HEK293 (cell line): ENCODE measurements around the gene IGSF21.

Source experiments
- CTCF ChIP-seq: fragments of 450-650 bp; formaldehyde crosslinking; IDR thresholded peaks from 2 replicates; pipeline ENCODE4 v1.5.1; 2016; ENCODE audit warnings: missing biosample characterization, missing genetic modification characterization
- GLIS2 ChIP-seq: fragments of 450-650 bp; formaldehyde crosslinking; IDR thresholded peaks from 2 replicates; pipeline ENCODE4 v1.5.1; 2016; ENCODE audit warnings: missing biosample characterization, missing genetic modification characterization
- KLF10 ChIP-seq: fragments of 450-650 bp; IDR thresholded peaks from 2 replicates; pipeline ENCODE4 v1.5.1; 2018; ENCODE audit warnings: missing biosample characterization, mild to moderate bottlenecking, missing genetic modification characterization
- TRIM28 ChIP-seq: IDR thresholded peaks from 2 replicates; pipeline ENCODE4 v1.6.1; 2011; ENCODE audit warnings: low read length, control low read depth, borderline replicate concordance
- YY1 ChIP-seq: fragments of 450-650 bp; formaldehyde crosslinking; IDR thresholded peaks from 2 replicates; pipeline ENCODE4 v1.5.1; 2018; ENCODE audit warnings: missing biosample characterization, missing genetic modification characterization
- ZBTB44 ChIP-seq: fragments of 450-650 bp; IDR thresholded peaks from 2 replicates; pipeline ENCODE4 v1.5.1; 2018; ENCODE audit warnings: missing biosample characterization, mild to moderate bottlenecking, missing genetic modification characterization
- ZNF121 ChIP-seq: fragments of 450-650 bp; formaldehyde crosslinking; IDR thresholded peaks from 2 replicates; pipeline ENCODE4 v1.5.1; 2016; ENCODE audit warnings: missing biosample characterization, missing genetic modification characterization
- ZNF24 ChIP-seq: fragments of 450-650 bp; formaldehyde crosslinking; IDR thresholded peaks from 2 replicates; pipeline ENCODE4 v1.5.1; 2016; ENCODE audit warnings: missing biosample characterization, missing genetic modification characterization
- ZNF274 ChIP-seq, 2 experiments: fragments of 200-500 bp in 1 of 2; fragments of 450-650 bp in 1 of 2; sonication (Bioruptor generic) in 1 of 2; formaldehyde crosslinking in 1 of 2; IDR thresholded peaks; 2 replicates each; pipeline versions ENCODE4 v1.5.1 to v1.6.1; 2014 to 2016; ENCODE audit warnings: borderline replicate concordance in 1 of 2, inconsistent platforms in 1 of 2, low read length in 1 of 2, missing biosample characterization in 1 of 2, missing genetic modification characterization in 1 of 2
- ZNF394 ChIP-seq: fragments of 450-650 bp; formaldehyde crosslinking; IDR thresholded peaks from 2 replicates; pipeline ENCODE4 v1.5.1; 2016; ENCODE audit warnings: missing biosample characterization, missing genetic modification characterization, mild to moderate bottlenecking, moderate library complexity, borderline replicate concordance
- ZNF629 ChIP-seq: fragments of 450-650 bp; formaldehyde crosslinking; IDR thresholded peaks from 2 replicates; pipeline ENCODE4 v1.5.1; 2017; ENCODE audit warnings: missing biosample characterization, missing genetic modification characterization
- ZXDB ChIP-seq: fragments of 450-650 bp; formaldehyde crosslinking; IDR thresholded peaks from 2 replicates; pipeline ENCODE4 v1.5.1; 2016; ENCODE audit warnings: missing biosample characterization, missing genetic modification characterization

DNA sequence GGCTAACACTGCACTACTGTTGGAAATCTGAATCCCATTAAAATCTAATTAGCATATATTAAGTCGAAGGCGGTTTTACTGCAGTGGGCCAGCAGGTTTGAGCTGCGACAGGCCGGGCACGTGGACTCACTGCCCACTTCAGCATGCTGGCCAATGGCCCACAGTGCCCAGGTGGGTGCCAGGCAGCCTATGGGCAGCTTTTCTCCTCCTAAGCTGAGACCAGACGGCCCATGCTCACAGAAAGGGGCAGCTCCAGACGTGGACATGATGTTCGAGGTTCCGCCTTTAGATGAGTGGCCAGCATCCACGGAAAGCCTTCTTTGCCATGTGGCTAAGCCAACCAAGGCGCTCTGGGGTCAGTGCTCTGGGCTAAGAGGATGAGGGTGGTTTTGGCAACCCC lies 283.4 kb downstream of the IGSF21 start:
- TF ChIP-seq ZNF629 (tag by site-specific recombination) (no peak), ZNF24 (tag by site-specific recombination) (no peak), ZNF274 (IDR thresholded peaks at IDR 0.05; ENCODE audit: low read length) (no peak), ZNF274 (tag by site-specific recombination; IDR thresholded peaks at IDR 0.05; ENCODE audit: borderline replicate concordance) (no peak), KLF10 (tag by site-specific recombination) (no peak), ZXDB (tag by site-specific recombination) (no peak), CTCF (tag by site-specific recombination) (no peak), ZNF394 (tag by site-specific recombination) (no peak), ZBTB44 (tag by site-specific recombination) (no peak), TRIM28 (no peak), YY1 (tag by site-specific recombination) (no peak), GLIS2 (tag by site-specific recombination) (no peak), ZNF121 (no peak)
